Femur (tissue), 1 donor: ENCODE results near the gene PRTN3.
"Not testable (repeated sequence)": the region's sequence is repeated elsewhere in the genome, so short reads cannot be mapped to it uniquely, and the experiment has no call there.

Source experiments
- DNase-seq: peaks from one replicate; pipeline ENCODE4 v3.0.0-alpha.2; 2017

The PRTN3 gene

DNA sequence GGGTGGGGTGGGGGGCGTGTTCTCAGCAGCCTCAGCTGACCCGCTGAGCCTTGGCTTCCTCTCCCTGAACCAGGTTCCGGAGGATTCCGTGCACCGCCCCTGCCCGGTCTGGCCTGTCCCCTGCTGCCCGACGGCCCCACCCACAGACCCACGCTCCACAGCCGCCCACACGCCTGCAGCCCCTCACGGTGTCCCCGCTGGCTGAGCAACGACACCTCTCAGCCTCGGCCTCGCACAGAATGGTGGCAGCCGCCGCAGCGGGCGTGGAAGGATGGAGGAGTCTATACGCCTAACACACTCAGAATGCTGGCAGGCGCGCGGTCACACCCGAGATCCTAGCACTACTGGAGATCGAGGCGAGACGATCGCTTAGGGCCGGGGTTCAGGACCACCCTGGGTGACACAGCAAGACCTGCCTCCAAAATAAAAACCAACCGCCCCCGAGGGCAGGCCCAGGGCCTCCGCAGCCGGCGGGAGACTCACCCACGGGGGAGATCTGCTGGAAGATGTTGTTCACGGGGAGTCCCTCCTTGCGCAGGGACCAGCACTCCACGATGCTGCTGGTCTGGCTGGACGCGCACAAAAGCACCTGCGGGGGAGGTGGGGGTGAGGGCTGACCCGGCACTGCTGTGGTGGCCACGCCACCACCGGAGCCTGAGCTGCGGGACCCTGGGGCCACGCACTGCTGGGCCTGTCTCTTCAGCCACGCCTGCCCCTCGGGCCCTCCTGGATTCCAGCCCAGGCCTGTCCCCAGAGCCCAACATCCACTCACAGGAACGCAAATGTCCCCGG is 43.8 kb downstream of the PRTN3 start:
- DNase-seq = no peak

DNA sequence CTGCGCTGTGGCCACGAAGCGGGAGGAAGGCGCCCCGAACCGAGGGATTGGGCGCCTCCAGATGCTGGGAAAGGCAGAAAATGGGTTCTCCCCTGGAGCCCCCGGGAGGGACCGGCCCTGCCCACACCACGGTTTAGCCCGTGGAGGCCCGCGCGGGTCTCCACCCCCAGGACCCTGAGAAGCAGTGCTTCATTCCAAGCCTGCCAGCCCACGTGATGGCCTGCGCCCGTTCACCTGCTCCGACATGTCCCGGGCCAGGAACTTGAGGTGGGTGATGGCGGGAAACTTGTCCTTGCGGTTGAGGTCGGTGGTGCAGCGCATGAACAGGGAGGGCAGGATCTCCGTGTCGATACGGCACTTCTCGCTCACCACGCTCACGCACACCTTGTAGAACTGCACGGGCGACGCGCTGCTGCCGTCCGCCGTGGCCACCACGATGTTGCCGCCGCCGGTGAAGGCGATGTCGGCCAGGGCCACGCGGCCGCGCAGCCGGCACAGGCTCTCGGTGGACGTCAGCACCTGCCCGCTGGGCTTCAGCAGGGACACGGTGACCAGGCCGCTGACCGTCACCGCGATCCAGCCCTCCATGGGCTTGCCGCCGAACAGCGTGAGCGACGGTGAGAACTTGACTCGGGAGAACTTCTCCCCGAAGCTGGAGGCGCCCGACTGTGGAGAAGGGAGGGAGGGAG is 44.9 kb downstream of the PRTN3 start:
- DNase-seq = no peak

DNA sequence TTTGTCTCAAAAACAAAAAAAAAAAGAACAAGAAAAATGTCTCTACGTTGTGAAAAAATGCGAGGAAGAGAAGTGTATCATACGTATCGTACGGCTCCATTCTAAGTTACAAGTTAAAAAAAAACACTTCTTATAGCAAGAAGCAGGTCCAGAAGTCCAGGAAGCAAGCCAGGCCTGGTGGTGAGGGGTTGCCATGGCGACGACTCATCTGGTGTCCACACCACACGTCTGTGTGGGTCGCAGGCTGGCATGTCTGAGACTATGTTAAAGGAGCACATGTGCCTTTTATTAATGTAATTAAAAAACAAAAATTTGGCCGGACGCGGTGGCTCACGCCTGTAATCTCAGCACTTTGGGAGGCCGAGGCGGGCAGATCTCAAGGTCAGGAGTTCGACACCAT is 46.3 kb downstream of the PRTN3 start:
- DNase-seq = peak; percentile 66

DNA sequence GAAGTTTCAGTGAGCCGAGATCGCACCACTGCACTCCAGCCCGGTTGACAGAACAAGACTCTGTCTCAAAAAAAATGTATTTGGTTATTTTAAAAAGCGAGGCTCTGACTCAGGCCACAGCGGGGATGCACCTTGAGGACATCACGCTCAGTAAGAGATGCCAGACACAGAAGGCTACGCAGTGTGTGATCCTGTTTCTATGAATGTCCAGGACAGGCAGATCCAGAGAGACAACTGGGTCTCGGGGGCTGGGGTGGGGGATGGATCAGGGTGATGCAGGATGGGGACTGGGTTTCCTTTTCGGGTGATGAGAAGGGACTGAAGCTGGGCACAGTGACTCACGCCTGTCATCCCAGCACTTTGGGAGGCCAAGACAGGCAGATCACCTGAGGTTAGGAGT is 46.8 kb downstream of the PRTN3 start:
- DNase-seq = no peak

DNA sequence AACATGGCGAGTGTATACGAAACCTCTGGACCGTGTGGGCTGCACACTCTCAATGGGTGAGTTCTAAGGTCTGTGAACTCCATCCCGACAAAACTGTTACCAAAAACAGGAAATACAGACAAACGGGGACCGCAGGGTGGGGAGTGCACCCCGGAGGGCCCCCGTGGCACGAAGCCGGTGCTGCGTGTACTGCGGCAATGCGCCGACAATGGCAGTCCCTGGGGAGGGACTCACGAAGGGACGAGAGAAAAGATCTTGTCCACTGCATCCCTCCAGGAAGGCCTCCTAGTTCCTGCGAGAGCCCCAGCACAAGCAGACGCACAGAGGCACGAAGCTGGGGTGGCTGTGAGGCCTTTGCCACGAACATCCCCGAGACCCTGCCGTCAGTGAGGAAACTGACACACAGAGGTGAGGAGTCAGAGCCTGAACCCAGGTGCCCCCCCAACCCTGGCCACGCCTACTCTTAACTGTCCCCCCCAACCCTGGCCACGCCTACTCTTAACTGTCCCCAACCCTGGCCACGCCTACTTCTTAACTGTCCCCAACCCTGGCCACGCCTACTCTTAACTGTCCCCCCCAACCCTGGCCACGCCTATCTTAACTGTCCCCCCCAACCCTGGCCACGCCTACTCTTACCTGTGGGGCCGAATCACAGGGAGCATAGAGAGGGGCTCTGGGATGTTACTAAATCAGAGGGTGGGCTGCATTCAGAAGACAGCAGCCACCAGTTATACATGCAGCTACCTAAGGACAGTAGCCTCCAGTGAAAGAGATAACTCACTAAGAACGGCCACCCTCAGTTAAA is 48.0 kb downstream of the PRTN3 start:
- no peak for DNase-seq

DNA sequence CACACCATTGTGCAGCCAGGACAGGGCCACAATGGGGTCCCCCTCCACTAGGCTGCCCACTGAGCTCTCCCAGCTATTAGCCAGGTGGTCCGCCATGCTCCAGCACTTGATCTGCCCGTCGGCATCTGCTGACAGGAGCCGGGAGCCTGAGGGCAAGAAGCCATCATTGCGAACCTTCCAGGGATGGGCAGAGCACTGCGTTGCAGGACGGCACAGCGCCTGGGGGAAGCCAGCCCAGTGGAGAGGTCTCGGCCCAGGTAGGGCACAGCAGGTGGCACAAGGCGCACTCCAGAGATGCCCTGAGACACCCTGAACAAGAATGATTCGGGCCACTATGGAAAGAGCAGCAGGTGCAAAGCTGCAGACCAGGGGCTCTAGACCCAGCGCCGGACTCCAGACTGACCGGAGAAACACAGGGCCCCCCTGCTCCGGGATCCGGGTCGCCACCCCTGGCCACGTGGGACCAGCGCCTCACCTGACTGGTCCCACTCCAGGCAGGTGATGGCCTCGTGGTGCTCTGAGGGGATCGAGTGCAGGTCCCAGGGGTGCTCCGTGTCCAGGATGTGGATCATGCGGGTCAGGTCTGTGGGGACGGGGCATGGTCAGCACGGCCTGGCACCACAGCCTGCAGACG is 49.0 kb downstream of the PRTN3 start:
- no peak for DNase-seq

DNA sequence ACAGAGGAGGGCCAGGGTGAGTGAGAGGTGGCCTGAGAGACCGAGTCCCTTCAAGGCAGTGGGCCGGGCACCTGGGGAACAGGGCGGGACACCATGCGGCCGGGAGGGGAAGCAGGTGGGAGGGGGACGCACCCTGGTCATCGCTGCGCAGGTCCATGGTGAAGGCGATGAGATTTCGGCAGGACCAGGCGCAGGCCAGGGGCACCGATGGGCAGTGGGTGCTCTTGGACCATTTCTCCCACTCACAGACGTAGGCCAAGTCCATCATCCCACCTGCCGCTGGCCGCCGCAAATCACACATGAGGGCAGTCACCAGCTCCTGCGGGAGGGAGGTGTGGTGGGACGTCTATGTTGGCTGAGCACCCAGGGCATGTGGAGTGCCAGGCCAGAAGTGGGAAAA is 50.0 kb downstream of the PRTN3 start:
- DNase-seq = no peak

DNA sequence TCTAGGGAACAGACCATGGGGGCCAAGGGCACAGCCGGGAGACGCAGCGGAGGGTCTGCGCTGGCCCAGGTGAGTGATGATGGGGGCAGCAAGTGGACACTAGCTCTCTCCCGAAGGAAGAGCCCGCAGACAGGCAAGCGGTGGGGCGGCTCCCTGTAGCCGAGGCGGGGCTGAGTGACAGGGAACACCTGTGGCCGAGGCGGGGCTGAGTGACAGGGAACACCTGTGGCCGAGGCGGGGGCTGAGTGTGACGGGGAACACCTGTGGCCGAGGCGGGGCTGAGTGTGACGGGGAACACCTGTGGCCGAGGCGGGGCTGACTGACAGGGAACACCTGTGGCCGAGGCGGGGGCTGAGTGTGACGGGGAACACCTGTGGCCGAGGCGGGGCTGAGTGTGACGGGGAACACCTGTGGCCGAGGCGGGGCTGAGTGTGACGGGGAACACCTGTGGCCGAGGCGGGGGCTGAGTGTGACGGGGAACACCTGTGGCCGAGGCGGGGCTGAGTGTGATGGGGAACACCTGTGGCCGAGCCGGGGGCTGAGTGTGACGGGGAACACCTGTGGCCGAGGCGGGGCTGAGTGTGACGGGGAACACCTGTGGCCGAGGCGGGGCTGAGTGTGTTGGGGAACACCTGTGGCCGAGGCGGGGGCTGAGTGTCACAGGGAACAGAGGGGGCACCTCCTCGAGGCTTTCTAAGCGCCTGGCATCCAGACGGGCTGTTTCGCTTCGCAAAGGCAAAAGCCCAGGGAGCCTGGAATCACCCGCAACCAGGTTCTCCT is 50.8 kb downstream of the PRTN3 start:
- not testable (repeated sequence) for DNase-seq

DNA sequence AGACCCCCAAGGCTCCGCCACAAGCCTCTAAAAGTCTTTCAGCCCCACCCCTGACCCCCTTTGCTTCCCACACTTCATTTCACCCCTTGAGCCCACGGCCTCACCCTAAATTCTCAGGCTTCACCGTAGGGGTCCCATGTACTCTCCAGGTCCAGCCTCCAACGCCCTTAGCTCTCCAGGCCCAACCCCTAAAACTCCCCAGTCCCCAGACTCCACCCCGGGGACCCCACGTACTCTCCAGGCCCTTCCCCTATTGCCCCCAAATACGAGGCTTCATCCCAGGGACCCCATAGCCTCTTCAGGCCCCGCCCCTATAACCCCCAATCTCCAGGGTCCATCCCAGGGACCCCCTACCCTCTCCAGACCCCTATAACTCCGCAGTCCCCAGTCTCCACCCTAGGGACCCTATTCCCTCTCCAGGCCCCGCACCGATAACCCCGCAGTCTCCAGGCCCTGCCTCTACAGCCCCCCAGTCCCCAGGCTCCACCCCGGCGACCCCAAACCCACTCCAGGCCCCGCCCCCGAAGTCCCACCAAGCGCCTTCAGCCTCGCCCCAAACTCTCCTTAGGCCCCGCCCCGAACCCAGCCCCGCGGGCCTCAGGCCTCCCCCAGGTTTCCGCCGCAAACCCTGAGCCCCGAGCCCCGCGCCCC is 51.6 kb downstream of the PRTN3 start:
- DNase-seq = peak; percentile 73

DNA sequence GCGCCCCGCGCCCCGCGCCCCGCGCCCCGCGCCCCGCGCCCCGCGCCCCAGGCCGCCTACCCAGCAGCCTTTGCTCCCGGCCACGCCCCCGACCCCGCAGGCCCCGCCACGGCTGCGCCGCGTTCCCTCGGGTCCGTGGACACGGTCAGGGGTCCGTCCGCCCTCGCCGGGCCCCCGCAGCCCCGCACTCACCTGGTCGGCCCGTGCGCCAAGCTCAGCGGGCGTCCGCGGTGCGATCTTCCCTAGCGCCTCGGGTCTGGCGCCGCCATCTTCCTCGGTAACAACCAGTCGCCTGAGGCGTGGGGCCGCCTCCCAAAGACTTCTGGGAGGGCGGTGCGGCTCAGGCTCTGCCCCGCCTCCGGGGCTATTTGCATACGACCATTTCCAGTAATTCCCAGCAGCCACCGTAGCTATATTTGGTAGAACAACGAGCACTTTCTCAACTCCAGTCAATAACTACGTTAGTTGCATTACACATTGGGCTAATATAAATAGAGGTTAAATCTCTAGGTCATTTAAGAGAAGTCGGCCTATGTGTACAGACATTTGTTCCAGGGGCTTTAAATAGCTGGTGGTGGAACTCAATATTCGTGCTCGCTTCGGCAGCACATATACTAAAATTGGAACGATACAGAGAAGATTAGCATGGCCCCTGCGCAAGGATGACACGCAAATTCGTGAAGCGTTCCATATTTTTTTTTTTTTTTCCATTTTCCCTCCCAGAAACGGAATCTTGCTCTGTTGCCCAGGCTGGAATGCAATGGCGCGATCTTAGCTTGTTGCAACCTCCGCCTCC is 52.3 kb downstream of the PRTN3 start, which contains the start of the genes MED16 and RNU6-9:
TSS of gene MED16 (minus strand) at position 294 of the 796 bp plus-strand sequence. CDS start 2,056 bp downstream, outside the sequence.
TSS of gene RNU6-9 (plus strand) at position 591 of the 796 bp plus-strand sequence.
- DNase-seq = peak; percentile 95

DNA sequence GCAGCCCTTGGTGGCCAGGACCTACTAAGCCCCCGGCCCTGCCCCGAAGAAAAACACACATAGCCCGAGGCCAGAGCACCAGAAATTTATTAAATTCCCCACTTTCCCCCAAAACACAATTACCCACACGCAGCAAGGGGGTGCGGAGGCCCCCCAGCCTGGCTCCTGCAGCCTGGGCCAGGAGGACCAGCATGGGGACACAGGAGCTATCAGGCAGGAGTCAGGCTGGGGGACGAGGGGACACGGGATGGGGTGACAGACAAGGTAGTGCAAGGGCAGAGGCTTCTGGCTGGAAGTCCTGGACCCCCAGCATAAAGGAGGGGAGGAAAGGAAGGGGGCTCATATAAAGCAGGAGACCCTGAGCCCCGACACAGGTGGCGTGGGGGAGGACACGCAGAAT is 55.6 kb downstream of the PRTN3 start:
- DNase-seq = no peak

DNA sequence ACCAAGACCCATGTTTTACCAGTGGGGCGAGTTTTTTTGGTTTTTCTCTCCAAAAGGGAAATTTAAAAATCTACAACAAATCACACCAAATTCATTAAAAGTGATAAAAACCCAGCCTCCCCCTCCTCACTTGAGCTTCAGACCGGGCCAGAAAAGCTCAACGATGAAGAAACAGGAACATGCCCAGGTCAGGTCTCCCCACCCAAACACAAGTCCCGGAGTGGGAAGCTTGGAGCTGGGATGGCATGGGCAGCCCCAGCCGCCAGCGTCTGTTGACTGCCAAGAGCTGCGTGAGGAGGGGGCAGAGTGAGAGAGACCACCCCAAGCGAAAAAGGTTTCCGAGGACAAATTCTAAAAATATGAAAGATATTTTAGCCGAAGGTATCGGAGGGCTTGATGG is 56.2 kb downstream of the PRTN3 start:
- no peak for DNase-seq

DNA sequence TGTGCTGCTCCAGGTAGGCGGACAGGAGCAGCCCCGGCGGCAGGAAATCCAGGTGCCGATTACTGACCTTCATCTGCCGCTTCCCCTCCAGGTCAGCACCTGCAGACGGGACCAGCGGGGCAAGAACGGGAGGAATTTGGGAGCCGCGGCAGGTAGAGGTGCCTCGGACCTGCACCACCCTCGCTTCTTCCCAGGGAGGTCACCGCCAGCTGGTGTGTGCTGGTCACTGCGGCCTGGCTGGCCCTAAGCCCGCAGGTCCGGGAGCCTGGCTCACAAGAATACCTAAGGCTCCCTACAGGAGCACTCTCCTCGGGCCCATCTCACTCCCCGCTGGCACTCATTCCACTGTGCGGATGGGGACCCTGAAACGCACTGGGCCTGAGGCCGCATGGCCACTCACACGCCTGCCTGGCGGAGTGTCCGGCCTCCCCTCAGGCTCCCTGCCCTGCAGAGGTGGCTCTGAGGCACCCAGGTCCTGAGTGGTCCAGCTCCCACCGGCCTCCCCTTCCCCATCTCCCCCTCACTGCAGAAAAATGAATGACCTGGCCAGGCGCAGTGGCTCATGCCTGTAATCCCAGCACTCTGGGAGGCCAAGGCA is 56.7 kb downstream of the PRTN3 start:
- DNase-seq = no peak
